Measurements from ENCODE around the gene PROZ. TPM values are rescaled to one million over a fixed set of nuclear protein-coding genes. Genes with fewer than 3 reads are reported as not detected.

PROZ gene
- total RNA-seq, 1 donor from 2014 or later = not detected

GRCh38 chr13:113112893-113113845 is 45.3 kb upstream of the PROZ start:
- Mint-ChIP-seq H3K4me3 (no peak overlapping the region), H3K36me3 (ENCODE audit: low read depth) (no peaks in the 10 kb centered on the region), H3K27me3 (ENCODE audit: low read depth) (peaks cover 18% of the 10 kb centered on the region), H3K9me3 (no peaks in the 10 kb centered on the region), H3K27ac (ENCODE audit: unreplicated experiment) (no peak overlapping the region), H3K4me1 (no peaks in the 10 kb centered on the region)
- TF ChIP-seq CTCF (conservative IDR thresholded peaks at IDR 0.05) = no peak
- no peak for DNase-seq (ENCODE audit: low read depth, low spot score)

- H3K27ac Mint-ChIP-seq (ENCODE audit: unreplicated experiment) = no peak overlapping the region
- no peaks in the 10 kb centered on the region for H3K9me3 Mint-ChIP-seq
- H3K36me3 Mint-ChIP-seq (ENCODE audit: low read depth) = no peaks in the 10 kb centered on the region
- no peak overlapping the region for H3K4me3 Mint-ChIP-seq
- peaks cover 18% of the 10 kb centered on the region for H3K27me3 Mint-ChIP-seq (ENCODE audit: low read depth)
- TF ChIP-seq CTCF (conservative IDR thresholded peaks at IDR 0.05) = no peak
- H3K4me1 Mint-ChIP-seq = no peaks in the 10 kb centered on the region
- DNase-seq (ENCODE audit: low read depth, low spot score) = no peak
These were observed 44.6 kb upstream of the PROZ start for GRCh38 chr13:113113846-113114271.

GRCh38 chr13:113114511-113115362 is 43.7 kb upstream of the PROZ start:
- DNase-seq (ENCODE audit: low read depth, low spot score) = no peak
- no peaks in the 10 kb centered on the region for H3K4me1 Mint-ChIP-seq
- H3K27ac Mint-ChIP-seq (ENCODE audit: unreplicated experiment) = no peak overlapping the region
- no peak overlapping the region for H3K4me3 Mint-ChIP-seq
- H3K36me3 Mint-ChIP-seq (ENCODE audit: low read depth) = no peaks in the 10 kb centered on the region
- peaks cover 13% of the 10 kb centered on the region for H3K27me3 Mint-ChIP-seq (ENCODE audit: low read depth)
- TF ChIP-seq CTCF (conservative IDR thresholded peaks at IDR 0.05) = no peak
- no peaks in the 10 kb centered on the region for H3K9me3 Mint-ChIP-seq

GRCh38 chr13:113115363-113116205 is 42.9 kb upstream of the PROZ start:
- Mint-ChIP-seq H3K27me3 (ENCODE audit: low read depth) (peaks cover 11% of the 10 kb centered on the region), H3K4me3 (no peak overlapping the region), H3K27ac (ENCODE audit: unreplicated experiment) (peak overlapping the region; percentile 27), H3K36me3 (ENCODE audit: low read depth) (no peaks in the 10 kb centered on the region), H3K9me3 (no peaks in the 10 kb centered on the region), H3K4me1 (no peaks in the 10 kb centered on the region)
- TF ChIP-seq CTCF (conservative IDR thresholded peaks at IDR 0.05) = no peak
- no peak for DNase-seq (ENCODE audit: low read depth, low spot score)

All from neural crest cell (in vitro differentiated cells).